ENCODE results near the gene INTS11.

GRCh38 chr1:1315435-1315954 lies 9.0 kb downstream of the INTS11 start:
- TF ChIP-seq POLR2A (IDR thresholded peaks at IDR 0.05; ENCODE audit: control extremely low read depth in 1 of 2, low read depth in 2 of 2, low read length in 2 of 2) (no peak), CTCF (IDR thresholded peaks at IDR 0.05; ENCODE audit: control extremely low read depth in 1 of 3, insufficient read depth in 1 of 3, low read depth in 1 of 3, low read length in 3 of 3) (no peak), KDM1A (IDR thresholded peaks at IDR 0.05; ENCODE audit: borderline replicate concordance, low read length) (no peak), RFX5 (IDR thresholded peaks at IDR 0.05; ENCODE audit: borderline replicate concordance, low read depth, low read length) (no peak), MAX (IDR thresholded peaks at IDR 0.05) (peak; percentile 95), JUND (IDR thresholded peaks at IDR 0.05; ENCODE audit: low read length) (no peak), RAD21 (IDR thresholded peaks at IDR 0.05 in 1 of 2, conservative IDR thresholded peaks at IDR 0.05 in 1 of 2; ENCODE audit: low read depth in 2 of 2, low read length in 2 of 2) (no peak), EP300 (IDR thresholded peaks at IDR 0.05; ENCODE audit: borderline replicate concordance in 1 of 2, low read depth in 2 of 2, low read length in 2 of 2) (no peak), SP1 (IDR thresholded peaks at IDR 0.05; ENCODE audit: low read depth, low read length) (no peak), EZH2 (IDR thresholded peaks at IDR 0.05; ENCODE audit: low read depth, low read length, severe bottlenecking) (no peak)

Data from H1 (cell line).